DND-41 (cell line): ENCODE results near the gene RPP25.

Experiments used
- CTCF ChIP-seq: IDR thresholded peaks from 2 replicates; pipeline ENCODE4 v1.5.1; 2012; ENCODE audit warnings: borderline replicate concordance, low read length, moderate library complexity, mild to moderate bottlenecking; ENCODE audit not compliant: poor library complexity, severe bottlenecking; ENCODE audit errors: extremely low read depth
- EZH2 ChIP-seq: IDR thresholded peaks from 3 replicates; pipeline ENCODE4 v1.6.1; 2012; ENCODE audit warnings: borderline replicate concordance, low read depth, mild to moderate bottlenecking, moderate library complexity, low read length, inconsistent platforms; ENCODE audit not compliant: severe bottlenecking

- TF ChIP-seq CTCF = no peak
- no peak for TF ChIP-seq EZH2
Observed at GRCh38 chr15:74977599-74977998, 21.0 kb upstream of the RPP25 start.
